ENCODE measurements around the gene TTLL5.

GRCh38 chr14:75625034-75625433 is 36.0 kb upstream of the TTLL5 start:
- TF ChIP-seq POLR2A (IDR thresholded peaks at IDR 0.05), result no peak
- TF ChIP-seq, protein P1, sequence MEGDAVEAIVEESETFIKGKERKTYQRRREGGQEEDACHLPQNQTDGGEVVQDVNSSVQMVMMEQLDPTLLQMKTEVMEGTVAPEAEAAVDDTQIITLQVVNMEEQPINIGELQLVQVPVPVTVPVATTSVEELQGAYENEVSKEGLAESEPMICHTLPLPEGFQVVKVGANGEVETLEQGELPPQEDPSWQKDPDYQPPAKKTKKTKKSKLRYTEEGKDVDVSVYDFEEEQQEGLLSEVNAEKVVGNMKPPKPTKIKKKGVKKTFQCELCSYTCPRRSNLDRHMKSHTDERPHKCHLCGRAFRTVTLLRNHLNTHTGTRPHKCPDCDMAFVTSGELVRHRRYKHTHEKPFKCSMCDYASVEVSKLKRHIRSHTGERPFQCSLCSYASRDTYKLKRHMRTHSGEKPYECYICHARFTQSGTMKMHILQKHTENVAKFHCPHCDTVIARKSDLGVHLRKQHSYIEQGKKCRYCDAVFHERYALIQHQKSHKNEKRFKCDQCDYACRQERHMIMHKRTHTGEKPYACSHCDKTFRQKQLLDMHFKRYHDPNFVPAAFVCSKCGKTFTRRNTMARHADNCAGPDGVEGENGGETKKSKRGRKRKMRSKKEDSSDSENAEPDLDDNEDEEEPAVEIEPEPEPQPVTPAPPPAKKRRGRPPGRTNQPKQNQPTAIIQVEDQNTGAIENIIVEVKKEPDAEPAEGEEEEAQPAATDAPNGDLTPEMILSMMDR (IDR thresholded peaks at IDR 0.05), result no peak
